K562 (cell line): Measurements from ENCODE around the gene CREB3L2. TPM values are rescaled to one million over a fixed set of nuclear protein-coding genes. Genes with fewer than 3 reads are reported as not detected.

ENCODE experiments used
- CBX8 ChIP-seq: fragments of 200-600 bp; sonication (generic); IDR thresholded peaks from 2 replicates; pipeline ENCODE4 v1.6.1; 2012; ENCODE audit warnings: borderline replicate concordance, mixed run types, low read depth, mild to moderate bottlenecking, moderate library complexity, mixed read lengths, low read length, control low read depth, inconsistent platforms; ENCODE audit not compliant: poor library complexity, severe bottlenecking; ENCODE audit errors: extremely low read depth
- NRF1 ChIP-seq, 2 experiments: fragments of 450-650 bp; IDR thresholded peaks in 1 of 2; conservative IDR thresholded peaks in 1 of 2; 2 replicates each; pipeline ENCODE4 v1.6.1; 2014; ENCODE audit warnings: mild to moderate bottlenecking in 2 of 2
- PCBP2 ChIP-seq: fragments of 200-400 bp; formaldehyde crosslinking; IDR thresholded peaks from 2 replicates; pipeline ENCODE4 v1.6.1; 2018; ENCODE audit warnings: low read length, low read depth, mild to moderate bottlenecking, moderate library complexity; ENCODE audit not compliant: poor library complexity, severe bottlenecking
- PHF8 ChIP-seq: fragments of 200-600 bp; sonication (generic); IDR thresholded peaks from 2 replicates; pipeline ENCODE4 v1.6.1; 2012; ENCODE audit warnings: mixed run types, mild to moderate bottlenecking, inconsistent platforms, low read length, moderate library complexity, borderline replicate concordance
- POLR3G ChIP-seq: IDR thresholded peaks from 2 replicates; pipeline ENCODE4 v1.6.1; 2011; ENCODE audit not compliant: insufficient read length, insufficient replicate concordance; ENCODE audit errors: extremely low read depth
- RNF2 ChIP-seq: sonication (generic); IDR thresholded peaks from 2 replicates; pipeline ENCODE4 v1.6.1; 2016
- SMARCA4 ChIP-seq: fragments of 450-650 bp; IDR thresholded peaks from 2 replicates; pipeline ENCODE4 v1.6.1; 2016
- TCF7L2 ChIP-seq: fragments of 150-350 bp; IDR thresholded peaks from 2 replicates; pipeline ENCODE4 v1.6.1; 2016; ENCODE audit warnings: low read depth, mild to moderate bottlenecking, low read length, moderate library complexity
- TSC22D4 ChIP-seq: fragments of 450-650 bp; IDR thresholded peaks from 2 replicates; pipeline ENCODE4 v1.6.1; 2016; ENCODE audit warnings: missing genetic modification characterization, missing biosample characterization, control low read depth
- ZNF586 ChIP-seq: fragments of 450-650 bp; formaldehyde crosslinking; conservative IDR thresholded peaks from 2 replicates; pipeline ENCODE4 v1.4.0; 2020; ENCODE audit warnings: mild to moderate bottlenecking, moderate library complexity
- polyA plus RNA-seq, 8 experiments: library from polyadenylated mRNA; depleted of rRNA in 4 of 8; stranded (reverse) in 5 of 8; unstranded in 3 of 8; fragments of >200 nt; fragmentation: Nextera tagmentation in 2 of 8; fragmentation: Illumina TruSeq in 1 of 8; extraction: Ambion mirVana in 2 of 8; extraction: Trizol in 1 of 8; gene quantifications; 2 replicates each; pipeline versions ENCODE4 v1.2.1 to v1.2.3, GENCODE V29; 2011 to 2014; ENCODE audit warnings: inconsistent platforms in 1 of 8, missing spikeins in 1 of 8
- total RNA-seq, 7 experiments: library from RNA; depleted of rRNA in 6 of 7; stranded (reverse); fragments of >200 nt in 6 of 7; fragmentation: Illumina TruSeq in 2 of 7; extraction: Trizol in 2 of 7; gene quantifications; 2 replicates each; pipeline versions ENCODE4 v1.2.1 to v1.2.3, GENCODE V29; 2011 to 2021; ENCODE audit warnings: low replicate concordance in 1 of 7
- TF ChIP-seq, protein P1 (sequence below): fragments of 250-450 bp; sonication (Bioruptor Pico); IDR thresholded peaks from 2 replicates; pipeline ENCODE4 v1.5.0; 2021; ENCODE audit warnings: mild to moderate bottlenecking, moderate library complexity
- TF ChIP-seq, protein P2 (sequence below): fragments of 250-450 bp; sonication (Bioruptor Pico); IDR thresholded peaks from 2 replicates; pipeline ENCODE4 v1.6.1; 2021; ENCODE audit warnings: mild to moderate bottlenecking
- TF ChIP-seq, protein P3 (sequence below): sonication (generic); formaldehyde crosslinking; IDR thresholded peaks from 2 replicates; pipeline ENCODE4 v1.8.1; 2023; ENCODE audit warnings: missing genetic modification reagents, mild to moderate bottlenecking, borderline replicate concordance
- TF ChIP-seq, protein P4 (sequence below): sonication (generic); formaldehyde crosslinking; IDR thresholded peaks from 2 replicates; pipeline ENCODE4 v1.8.0; 2022; ENCODE audit warnings: mild to moderate bottlenecking, low read depth, missing genetic modification reagents
- TF ChIP-seq, protein P5 (sequence below): IDR thresholded peaks from 2 replicates; pipeline ENCODE4 v1.6.1; 2016; ENCODE audit warnings: missing genetic modification characterization, missing compliant biosample characterization

The CREB3L2 gene
- total and polyA plus RNA-seq, 9 of the 15 experiments (the other 6 are each of a cell fraction or from before 2014, with no cell fraction given), result 7.1 to 45.6 (median 15.8) TPM

DNA sequence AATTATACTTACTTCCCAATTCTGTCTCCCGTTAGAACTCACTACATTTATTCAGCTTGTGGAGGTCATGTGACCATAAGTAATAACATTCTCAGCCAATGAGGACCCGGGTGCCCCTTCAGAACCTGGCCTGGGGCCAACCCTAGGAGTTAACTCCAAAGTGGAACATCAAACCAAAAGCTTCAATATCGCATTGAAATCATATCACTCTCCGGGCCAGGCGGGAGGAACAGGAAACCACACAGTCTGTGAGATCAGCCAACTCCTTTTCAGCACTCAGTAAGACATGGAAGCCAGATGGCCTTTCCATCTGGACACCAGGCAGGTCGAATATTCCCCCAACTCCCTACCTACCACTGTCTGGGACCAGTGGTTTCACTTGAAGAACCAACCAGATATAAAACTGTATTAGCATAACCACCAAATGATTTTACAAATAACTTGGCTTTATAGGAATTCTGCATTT lies 5.5 kb downstream of the CREB3L2 start (continued):
- TF ChIP-seq, protein P1, sequence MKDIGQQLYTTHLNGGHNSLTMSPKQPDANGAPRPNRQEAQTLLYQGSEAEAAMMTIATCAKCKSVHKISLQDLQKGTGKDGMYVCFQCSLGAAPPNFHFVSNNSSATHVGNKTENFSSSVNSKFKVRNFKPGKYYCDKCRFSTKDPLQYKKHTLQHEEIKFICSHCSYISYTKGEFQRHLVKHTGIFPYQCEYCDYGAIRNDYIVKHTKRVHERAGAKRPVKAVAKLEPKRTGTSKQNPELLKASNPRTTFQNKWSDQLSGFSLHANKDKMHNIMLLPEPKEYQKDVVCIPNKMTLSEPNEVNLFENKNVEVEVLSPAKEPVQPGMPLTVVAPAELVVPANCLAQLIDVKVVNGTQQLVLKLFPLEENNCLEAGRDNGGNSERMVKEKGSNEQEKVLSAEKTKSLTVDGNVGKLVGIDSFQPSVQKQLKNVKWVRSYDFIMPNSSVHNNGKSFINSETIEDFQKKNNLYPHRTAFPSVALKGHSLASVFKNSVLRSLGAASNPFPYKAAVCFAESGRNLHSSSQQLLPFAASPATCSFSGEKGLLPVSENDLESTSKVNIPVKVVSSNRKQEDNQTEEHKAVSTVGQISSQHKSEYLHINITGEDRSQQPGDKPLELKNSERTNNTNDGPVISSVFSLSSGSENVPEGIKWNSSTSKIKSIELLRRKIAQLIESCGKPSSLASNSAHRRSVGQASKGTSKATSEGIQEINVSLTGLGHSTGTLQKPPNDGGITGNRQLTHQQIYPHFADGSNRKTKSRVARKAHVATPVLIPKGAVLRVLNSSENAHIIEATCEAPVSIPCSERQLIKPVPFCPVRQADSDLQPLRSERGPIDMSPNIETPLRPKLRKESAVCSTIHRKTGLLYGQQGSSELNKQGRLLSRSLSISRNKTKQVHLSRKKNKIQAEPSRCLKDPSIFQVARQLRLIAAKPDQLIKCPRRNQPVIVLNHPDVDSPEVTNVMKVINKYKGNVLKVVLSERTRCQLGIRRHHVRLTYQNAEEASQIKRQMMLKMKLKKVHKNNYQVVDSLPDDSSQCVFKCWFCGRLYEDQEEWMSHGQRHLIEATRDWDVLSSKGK (CRISPR knock-in tag), result no peak
- TF ChIP-seq, protein P2, sequence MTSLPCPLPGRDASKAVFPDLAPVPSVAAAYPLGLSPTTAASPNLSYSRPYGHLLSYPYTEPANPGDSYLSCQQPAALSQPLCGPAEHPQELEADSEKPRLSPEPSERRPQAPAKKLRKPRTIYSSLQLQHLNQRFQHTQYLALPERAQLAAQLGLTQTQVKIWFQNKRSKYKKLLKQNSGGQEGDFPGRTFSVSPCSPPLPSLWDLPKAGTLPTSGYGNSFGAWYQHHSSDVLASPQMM (CRISPR knock-in tag), result no peak
- TF ChIP-seq ZNF586 (CRISPR knock-in tag) (no peak), SMARCA4 (no peak; the same call in 1 of the 2 replicates), TSC22D4 (tag) (no peak), PHF8 (no peak), TCF7L2 (no peak), RNF2 (peak; percentile 71; the same call in 1 of the 2 replicates), NRF1 (conservative IDR thresholded peaks at IDR 0.05 in 1 of 2, IDR thresholded peaks at IDR 0.05 in 1 of 2) (0 out of 4 replicates have a peak, but pooled peaks of 1 of the 2 experiments have one; percentile 6), POLR3G (no peak), PCBP2 (no peak), CBX8 (no peak)
- TF ChIP-seq, protein P3, sequence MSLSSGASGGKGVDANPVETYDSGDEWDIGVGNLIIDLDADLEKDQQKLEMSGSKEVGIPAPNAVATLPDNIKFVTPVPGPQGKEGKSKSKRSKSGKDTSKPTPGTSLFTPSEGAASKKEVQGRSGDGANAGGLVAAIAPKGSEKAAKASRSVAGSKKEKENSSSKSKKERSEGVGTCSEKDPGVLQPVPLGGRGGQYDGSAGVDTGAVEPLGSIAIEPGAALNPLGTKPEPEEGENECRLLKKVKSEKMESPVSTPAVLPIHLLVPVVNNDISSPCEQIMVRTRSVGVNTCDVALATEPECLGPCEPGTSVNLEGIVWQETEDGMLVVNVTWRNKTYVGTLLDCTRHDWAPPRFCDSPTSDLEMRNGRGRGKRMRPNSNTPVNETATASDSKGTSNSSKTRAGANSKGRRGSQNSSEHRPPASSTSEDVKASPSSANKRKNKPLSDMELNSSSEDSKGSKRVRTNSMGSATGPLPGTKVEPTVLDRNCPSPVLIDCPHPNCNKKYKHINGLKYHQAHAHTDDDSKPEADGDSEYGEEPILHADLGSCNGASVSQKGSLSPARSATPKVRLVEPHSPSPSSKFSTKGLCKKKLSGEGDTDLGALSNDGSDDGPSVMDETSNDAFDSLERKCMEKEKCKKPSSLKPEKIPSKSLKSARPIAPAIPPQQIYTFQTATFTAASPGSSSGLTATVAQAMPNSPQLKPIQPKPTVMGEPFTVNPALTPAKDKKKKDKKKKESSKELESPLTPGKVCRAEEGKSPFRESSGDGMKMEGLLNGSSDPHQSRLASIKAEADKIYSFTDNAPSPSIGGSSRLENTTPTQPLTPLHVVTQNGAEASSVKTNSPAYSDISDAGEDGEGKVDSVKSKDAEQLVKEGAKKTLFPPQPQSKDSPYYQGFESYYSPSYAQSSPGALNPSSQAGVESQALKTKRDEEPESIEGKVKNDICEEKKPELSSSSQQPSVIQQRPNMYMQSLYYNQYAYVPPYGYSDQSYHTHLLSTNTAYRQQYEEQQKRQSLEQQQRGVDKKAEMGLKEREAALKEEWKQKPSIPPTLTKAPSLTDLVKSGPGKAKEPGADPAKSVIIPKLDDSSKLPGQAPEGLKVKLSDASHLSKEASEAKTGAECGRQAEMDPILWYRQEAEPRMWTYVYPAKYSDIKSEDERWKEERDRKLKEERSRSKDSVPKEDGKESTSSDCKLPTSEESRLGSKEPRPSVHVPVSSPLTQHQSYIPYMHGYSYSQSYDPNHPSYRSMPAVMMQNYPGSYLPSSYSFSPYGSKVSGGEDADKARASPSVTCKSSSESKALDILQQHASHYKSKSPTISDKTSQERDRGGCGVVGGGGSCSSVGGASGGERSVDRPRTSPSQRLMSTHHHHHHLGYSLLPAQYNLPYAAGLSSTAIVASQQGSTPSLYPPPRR (CRISPR knock-in tag), result no peak
- TF ChIP-seq, protein P4, sequence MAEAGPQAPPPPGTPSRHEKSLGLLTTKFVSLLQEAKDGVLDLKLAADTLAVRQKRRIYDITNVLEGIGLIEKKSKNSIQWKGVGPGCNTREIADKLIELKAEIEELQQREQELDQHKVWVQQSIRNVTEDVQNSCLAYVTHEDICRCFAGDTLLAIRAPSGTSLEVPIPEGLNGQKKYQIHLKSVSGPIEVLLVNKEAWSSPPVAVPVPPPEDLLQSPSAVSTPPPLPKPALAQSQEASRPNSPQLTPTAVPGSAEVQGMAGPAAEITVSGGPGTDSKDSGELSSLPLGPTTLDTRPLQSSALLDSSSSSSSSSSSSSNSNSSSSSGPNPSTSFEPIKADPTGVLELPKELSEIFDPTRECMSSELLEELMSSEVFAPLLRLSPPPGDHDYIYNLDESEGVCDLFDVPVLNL (CRISPR knock-in tag), result no peak
- TF ChIP-seq, protein P5, sequence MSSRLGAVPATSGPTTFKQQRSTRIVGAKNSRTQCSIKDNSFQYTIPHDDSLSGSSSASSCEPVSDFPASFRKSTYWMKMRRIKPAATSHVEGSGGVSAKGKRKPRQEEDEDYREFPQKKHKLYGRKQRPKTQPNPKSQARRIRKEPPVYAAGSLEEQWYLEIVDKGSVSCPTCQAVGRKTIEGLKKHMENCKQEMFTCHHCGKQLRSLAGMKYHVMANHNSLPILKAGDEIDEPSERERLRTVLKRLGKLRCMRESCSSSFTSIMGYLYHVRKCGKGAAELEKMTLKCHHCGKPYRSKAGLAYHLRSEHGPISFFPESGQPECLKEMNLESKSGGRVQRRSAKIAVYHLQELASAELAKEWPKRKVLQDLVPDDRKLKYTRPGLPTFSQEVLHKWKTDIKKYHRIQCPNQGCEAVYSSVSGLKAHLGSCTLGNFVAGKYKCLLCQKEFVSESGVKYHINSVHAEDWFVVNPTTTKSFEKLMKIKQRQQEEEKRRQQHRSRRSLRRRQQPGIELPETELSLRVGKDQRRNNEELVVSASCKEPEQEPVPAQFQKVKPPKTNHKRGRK, result no peak
